GM19324 (cell line): ENCODE data around the gene MCM5.
A peak's percentile ranks its signal among the peaks of the same experiment; 100 is the strongest.
"Not testable (repeated sequence)": the region's sequence is repeated elsewhere in the genome, so short reads cannot be mapped to it uniquely, and the experiment has no call there.

Experiments used
- ATAC-seq: cut with Tn5 transposase; IDR thresholded peaks from one replicate; pipeline ENCODE4 v1.9.1; 2021; ENCODE audit warnings: mild to moderate bottlenecking, moderate library complexity; ENCODE audit not compliant: unreplicated experiment, low FRiP score

MCM5 gene

DNA sequence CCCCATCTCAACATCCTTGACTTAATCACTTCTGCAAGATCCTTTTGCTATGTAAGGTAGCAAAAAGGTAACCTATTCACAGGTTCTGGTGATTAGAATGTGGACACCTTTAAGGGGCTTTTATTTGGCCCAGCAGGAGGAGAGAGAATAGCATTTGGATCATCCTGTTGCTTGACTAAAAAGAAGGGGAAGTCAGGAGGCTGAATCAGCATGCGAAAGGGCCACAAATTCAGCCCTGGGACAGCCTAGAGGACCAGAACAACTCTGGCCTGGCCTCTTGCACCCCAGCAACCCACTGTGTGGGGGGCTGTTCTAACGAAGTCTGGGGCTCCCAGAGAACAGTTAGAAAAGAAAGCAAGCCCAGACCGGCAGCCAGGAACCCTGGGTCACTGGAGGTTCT, 22.2 kb upstream of the MCM5 start:
- ATAC-seq, result no peak

GRCh38 chr22:35378621-35379020, 21.3 kb upstream of the MCM5 start:
- no peak for ATAC-seq

DNA sequence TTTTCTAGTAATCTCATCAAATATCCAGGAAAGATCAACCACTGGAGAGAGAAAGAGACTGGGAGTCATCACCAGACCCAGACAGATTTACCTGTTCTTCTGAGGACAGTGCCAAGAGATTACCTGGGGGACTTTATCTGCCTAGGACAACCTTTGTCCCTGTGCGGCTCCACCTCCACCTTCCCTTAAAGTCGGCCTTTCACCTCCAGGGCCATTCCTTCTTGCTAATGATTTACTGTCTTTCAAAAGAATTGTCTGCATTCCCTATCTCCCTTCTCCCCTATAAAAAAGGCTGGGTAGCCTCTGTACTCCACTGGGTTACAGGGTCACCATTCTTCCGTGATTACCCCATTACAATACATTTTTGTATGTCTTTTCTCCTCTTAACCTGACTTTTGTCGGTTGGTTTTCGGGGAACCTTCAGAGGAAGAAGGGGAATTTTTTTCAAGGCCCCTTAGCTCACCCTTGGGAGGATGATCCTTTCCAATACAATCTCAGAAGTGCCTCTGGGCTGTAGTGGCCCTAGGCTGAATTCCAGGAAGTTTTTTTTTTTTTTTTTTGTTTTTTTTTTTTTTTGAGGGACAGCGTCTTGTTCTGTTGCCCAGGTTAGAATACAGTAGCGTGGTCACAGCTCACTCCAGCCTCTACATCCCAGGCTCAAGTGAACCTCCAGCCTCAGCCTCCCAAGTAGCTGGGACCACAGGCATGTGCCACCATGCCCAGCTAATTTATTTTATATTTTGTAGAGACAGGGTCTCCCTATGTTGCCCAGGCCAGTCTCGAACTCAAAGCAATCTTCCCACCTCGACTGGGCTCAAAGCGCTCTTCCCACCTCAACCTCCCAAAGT, 20.6 kb upstream of the MCM5 start:
- no peak for ATAC-seq

DNA sequence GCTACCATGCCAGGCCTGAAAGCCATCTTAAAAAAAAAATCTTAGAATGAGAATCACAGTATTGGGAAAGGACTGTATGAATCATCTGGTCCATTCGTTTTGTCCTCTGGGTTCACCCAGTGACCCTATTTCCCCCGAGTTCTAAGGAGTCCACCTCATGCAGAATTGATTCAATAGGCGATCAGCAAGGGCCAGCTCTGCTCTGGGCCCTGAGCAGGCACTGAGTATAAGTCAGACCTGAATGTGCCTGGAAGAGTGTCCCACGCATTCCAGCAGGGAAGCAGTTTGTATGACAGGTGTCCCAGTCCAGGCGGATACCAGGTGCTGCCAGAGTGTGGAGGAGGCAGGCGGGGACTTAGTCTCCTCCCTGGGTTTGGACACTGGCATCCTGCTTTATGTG, 19.9 kb upstream of the MCM5 start:
- ATAC-seq, result no peak

- peak; percentile 69 for ATAC-seq
These were observed 19.2 kb upstream of the MCM5 start, which contains the start of gene HMOX1 for GRCh38 chr22:35380537-35381423. HMOX1 (plus strand) TSS chr22:35381096; CDS start chr22:35381174, 78 bp downstream.

GRCh38 chr22:35381424-35382009, 18.4 kb upstream of the MCM5 start:
- no peak for ATAC-seq

DNA sequence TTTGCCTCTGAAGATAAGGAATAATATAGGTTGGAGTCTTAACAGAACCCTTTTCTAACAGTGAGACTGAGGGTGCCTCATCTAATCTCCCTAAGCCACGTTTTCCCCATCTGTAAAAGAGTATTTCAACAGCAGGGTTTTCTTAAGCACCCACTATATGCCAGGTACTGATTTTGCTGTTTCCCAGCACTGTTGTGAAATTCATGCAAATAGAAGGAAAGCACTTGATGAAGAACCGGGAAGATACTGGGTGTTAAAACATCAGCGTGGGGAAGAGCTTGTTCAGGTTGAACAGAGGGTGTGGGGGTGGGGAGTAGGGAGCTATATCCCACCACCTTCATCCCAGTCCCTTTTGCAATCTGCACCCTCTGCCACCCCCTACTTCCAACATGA, 16.3 kb upstream of the MCM5 start:
- ATAC-seq, result no peak

DNA sequence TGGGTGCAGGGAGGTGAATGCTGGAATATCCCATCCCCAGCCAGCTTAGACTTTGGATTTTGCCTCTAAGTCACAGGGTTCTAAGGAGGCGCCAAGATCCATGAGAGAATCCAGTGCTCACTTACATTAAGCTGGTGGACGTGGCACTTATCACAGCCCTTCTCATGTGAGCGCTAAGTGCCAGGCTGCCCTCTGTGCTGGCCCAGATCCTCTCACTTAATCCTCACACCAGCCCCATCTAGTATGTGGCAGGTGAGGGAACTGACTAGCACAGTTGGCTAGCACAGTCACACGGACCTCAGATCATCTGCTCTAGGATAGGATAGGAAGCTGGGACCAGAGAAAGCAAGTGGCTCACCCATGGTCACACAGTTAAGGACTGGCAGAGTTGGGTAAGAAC, 15.4 kb upstream of the MCM5 start:
- no peak for ATAC-seq

DNA sequence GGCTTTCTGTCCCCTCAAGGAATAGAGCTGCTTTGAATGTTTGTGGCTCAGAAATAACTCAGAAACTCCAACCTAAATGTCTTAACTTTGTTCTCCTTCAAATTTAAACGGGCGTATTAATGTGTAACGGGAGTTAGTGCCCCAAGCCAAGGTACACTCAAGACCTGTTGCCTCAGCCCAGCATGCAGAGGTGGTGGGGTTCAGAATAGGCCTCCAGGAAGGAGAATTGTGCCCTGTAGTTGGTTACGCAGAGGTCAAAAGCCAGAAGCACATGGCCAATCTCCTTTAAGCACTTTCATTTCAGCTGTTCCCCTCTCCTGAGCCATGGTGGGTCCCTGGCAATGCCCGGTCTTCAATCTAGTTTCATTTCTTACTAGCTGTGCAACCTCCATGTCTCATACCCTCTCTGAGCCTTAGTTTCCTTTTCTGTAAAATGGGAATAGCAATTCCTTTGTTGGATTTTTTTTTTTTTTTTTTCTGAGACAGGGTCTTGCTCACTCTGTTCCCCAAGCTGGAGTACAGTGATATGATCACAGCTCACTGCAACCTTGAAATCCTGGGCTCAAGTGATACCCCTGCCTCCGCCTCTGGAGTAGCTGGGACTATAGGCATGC, 14.9 kb upstream of the MCM5 start:
- no peak for ATAC-seq

DNA sequence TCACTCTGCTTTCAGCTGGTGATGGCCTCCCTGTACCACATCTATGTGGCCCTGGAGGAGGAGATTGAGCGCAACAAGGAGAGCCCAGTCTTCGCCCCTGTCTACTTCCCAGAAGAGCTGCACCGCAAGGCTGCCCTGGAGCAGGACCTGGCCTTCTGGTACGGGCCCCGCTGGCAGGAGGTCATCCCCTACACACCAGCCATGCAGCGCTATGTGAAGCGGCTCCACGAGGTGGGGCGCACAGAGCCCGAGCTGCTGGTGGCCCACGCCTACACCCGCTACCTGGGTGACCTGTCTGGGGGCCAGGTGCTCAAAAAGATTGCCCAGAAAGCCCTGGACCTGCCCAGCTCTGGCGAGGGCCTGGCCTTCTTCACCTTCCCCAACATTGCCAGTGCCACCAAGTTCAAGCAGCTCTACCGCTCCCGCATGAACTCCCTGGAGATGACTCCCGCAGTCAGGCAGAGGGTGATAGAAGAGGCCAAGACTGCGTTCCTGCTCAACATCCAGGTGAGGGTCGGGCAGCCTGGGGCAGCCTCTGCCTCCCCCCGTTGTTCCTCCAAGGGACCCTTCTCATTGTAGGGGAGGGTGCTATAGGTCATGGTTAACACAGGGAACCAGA, 13.2 kb upstream of the MCM5 start:
- ATAC-seq, result no peak

- ATAC-seq, result no peak
These were observed 9.0 kb upstream of the MCM5 start for GRCh38 chr22:35390933-35391332.

DNA sequence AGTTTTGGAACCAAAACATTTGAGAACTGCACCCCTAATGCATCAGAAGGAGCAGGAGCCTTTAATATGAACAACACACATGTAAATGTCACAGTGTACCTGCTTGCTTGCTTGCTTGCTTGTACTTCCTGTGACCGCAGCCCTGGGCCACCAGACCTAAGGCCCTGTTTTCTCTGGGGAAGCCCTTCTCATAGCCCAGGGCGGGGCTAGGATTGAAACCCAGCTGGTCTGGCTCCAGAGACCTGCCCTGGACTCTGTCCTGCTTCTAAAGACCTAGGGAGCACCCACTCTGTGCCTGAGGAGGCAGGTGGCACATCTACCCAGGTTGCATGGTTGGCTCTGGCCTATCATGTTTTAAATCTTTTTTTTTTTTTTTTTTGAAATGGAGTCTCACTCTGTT, 7.6 kb upstream of the MCM5 start:
- ATAC-seq, result no peak

DNA sequence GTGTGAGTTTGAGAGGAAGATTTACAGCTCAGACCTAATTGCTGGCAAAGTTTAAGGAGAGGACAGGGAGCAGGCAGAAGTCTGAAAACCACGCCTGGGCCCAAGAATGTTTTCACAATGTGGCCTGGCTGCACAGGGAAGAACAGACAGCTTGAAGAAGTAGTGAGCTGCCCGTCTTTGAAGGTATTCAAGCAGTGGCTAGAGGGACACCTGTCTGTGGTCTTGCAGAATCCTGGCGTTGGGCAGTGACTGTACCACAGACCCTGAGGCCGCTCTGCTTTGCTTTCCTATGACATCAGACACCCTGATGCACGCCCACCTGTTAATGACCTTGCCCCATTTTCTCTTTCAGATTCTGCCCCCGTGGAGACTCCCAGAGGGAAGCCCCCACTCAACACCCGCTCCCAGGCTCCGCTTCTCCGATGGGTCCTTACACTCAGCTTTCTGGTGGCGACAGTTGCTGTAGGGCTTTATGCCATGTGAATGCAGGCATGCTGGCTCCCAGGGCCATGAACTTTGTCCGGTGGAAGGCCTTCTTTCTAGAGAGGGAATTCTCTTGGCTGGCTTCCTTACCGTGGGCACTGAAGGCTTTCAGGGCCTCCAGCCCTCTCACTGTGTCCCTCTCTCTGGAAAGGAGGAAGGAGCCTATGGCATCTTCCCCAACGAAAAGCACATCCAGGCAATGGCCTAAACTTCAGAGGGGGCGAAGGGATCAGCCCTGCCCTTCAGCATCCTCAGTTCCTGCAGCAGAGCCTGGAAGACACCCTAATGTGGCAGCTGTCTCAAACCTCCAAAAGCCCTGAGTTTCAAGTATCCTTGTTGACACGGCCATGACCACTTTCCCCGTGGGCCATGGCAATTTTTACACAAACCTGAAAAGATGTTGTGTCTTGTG, 6.6 kb upstream of the MCM5 start:
- no peak for ATAC-seq

DNA sequence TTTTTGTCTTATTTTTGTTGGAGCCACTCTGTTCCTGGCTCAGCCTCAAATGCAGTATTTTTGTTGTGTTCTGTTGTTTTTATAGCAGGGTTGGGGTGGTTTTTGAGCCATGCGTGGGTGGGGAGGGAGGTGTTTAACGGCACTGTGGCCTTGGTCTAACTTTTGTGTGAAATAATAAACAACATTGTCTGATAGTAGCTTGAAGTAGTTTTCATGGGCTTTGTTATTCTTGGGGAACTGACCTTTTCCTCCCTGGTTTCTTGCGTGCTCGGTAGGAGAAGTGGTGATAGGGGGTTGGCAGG, 6.0 kb upstream of the MCM5 start:
- no peak for ATAC-seq

- no peak for ATAC-seq
These were observed 5.0 kb upstream of the MCM5 start for GRCh38 chr22:35394810-35395563.

DNA sequence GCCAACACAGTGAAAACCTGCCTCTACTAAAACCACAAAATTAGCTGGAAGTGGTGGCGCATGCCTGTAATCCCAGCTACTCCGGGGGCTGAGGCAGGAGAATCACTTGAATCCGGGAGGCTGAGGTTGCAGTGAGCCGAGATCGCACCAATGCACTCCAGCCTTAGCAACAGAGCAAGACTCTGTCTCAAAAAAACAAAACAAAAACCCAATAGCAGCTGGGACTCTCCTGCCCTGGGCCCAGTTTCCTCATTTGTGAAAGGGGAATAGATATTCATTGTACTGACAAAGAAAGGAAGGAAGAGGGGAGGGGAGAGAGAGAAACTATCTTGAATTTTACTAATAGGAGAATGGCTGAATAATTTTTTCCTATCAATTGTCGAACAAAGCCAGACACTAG, 3.3 kb upstream of the MCM5 start:
- not testable (repeated sequence) for ATAC-seq

DNA sequence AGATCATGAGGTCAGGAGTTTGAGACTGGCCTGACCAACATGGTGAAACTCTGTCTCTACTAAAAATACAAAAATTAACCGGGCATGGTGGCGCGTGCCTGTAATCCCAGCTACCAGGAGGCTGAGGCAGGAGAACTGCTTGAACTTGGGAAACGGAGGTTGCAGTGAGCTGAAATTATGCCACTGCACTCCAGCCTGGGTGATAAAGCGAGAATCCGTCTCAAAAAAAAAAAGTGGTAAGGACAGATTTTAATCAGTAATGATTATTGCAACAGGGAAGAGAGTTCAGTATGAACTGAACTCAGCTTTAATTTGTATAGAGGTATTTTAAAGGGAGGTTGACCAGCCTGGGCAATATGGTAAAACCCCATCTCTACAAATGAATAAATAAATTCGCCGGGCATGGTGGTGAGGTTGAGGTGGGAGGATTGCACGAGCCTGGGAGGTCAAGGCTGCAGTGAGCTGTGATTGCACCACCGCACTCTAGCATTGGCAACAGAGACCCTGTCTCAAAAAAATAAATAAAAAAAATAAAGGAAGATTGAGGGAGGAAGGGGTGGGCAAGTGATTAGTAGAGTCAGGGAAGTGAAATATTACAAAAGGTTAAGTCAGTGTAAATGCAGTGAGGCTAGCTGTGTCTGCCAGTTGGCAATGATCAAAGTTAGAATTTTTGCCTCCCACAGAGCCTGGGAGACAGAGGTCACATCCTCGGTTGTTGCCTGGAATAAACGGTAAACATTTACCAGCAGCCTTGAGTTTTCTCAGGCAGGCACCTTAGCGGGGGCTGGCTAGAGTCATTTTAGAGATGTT, 2.6 kb upstream of the MCM5 start:
- ATAC-seq, result no peak

- no peak for ATAC-seq
These were observed 1.4 kb upstream of the MCM5 start for GRCh38 chr22:35398591-35398973.
